GM19025 (cell line): Measurements from ENCODE around the gene ANKRD12.
A peak's percentile ranks its signal among the peaks of the same experiment; 100 is the strongest.

ENCODE experiments used
- ATAC-seq: cut with Tn5 transposase; IDR thresholded peaks from one replicate; pipeline ENCODE4 v1.9.1; 2021; ENCODE audit warnings: mild to moderate bottlenecking, low read depth, moderate library complexity; ENCODE audit not compliant: unreplicated experiment

Gene ANKRD12

DNA sequence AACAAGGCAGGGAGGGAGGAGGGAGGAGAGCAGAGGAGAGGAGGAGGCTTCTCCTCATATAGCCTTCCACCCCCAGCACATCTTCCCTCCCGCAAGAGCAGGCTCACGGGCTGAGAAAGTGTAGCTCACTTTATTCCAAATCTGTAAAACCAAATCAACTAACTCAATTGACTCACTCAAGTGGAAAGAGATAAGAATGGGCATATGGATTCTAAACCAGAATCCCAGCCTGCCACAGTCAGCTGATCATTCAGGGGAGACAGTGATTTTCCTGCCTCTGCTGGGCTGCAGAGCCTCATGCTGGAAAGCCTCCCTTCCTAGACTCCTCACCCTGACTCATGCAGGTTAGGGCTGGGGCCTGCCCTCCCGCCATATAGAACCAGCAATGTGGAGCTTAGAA lies 193.8 kb downstream of the ANKRD12 start:
- no peak for ATAC-seq

DNA sequence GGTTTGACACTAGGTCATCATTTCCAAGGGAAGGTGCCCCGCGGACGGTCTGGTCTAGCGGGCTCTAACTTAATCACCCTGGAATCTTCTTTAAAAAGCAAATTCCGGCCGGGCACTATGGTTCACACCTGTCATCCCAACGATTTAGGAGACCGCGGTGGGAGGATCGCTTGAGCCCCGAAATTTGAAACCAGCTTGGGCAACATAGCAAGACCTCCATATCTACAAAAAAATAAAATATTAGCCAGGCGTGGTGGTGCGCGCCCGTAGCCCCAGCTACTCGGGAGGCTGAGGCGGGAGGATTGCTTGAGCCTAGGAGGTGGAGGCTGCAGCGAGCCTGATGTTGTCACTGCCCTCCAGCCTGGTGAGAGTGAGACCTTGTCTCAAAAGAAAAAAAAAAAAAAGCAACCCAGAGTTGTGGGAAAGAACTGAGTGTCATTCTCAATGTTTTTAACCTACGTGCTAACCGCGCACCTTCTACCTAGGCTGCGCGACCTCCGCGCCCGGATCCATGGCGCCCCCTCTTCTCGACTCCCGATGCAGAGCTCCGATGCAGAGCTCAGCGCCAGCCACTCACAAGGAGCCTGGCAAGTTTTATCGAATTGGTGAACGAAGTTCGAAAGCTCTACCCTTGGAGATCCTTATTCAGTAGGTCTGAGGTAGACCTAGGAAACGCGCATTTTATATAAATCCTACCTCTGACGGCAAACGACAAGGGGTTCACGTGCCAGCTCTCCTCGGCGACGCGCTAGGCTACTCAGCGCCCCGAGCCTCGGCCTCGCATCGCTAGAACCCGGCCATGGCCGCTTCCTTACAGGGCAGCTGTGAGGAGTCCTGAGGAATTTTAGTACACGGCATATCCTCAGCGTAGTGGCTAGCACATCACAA lies 197.1 kb downstream of the ANKRD12 start:
- ATAC-seq: peak; percentile 23

DNA sequence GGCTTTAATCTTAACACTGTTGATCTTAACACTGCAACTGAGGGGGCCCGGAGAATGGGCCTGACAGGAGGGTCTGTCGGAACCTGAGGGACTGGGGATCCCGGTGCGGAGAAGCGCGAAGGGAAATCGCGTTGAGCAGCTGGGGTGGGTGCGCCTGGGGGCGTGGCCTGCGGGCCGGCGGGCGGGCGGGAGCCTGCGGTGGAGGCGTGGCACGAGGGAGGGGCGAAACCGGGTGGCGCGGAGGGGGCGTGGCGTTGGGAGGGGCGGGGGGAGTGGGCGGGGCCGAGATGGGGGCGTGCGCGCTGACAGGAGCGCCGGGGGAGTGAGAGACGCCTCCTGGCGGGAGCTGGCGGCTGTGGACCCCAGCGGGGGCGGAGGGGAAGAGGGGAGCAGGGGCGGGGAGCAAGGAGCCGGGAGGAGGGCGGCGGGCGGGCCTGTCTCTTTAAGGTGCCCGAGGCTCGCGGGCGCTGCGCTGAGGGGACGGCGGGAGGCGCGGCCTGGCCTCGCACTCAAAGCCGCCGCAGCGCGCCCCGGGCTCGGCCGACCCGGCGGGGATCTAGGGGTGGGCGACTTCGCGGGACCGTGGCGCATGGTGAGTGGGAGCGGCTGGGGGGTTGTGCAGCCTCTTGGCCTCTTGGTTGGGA lies 197.9 kb downstream of the ANKRD12 start, which contains the start of gene TWSG1:
TWSG1 (plus strand) TSS at position 445 of the 644 bp plus-strand sequence. CDS start 2,457 bp downstream, outside the sequence.
- peak; percentile 79 for ATAC-seq

DNA sequence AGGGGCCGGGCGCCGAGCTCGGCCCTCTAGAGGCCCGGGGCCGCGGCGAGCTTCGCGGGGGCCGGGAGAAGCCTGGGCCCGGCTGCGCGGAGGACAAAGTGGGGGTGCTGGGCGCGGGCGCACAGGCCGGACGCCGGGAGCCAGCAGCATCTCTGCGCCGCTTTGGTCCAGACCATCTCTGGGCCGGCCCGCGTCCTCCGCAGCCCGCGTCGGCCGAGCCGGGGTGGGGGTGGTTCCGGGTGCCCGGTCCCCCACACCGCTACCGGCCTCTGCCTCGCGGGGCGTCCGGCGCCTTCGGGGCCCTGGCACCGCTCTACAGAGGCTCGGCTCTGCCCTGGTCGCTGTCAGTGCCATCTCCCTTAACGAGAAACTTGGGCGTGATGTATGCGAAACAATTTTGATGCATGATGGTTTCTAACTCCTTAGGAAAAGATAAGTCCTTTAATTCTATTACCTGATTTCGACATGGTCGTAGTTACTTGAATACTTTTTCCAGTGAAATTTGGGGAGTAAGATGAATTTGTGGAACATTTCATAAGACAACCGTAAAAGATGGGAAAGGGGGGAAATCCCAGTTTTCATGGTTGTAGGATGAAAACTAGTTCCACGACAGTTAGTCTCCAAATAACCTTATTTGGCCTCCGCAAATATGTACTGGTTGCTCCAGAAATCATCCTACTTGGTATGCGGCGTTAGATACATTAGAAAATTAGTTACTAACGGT lies 198.6 kb downstream of the ANKRD12 start:
- peak; percentile 38 for ATAC-seq
